Activated CD4-positive, alpha-beta T cell treated with anti-CD3 and anti-CD28 coated beads for 36 hours (primary cell): ENCODE data around the gene HOXA11. TPM values are rescaled to one million over a fixed set of nuclear protein-coding genes. Genes with fewer than 3 reads are reported as not detected.

ENCODE experiments used
- ATAC-seq: fragments of 200-7000 bp; cut with Tn5 transposase; one replicate; pipeline ENCODE4 v1.10.0; 2021; ENCODE audit warnings: mild to moderate bottlenecking, moderate library complexity
- CTCF ChIA-PET: fragments of 350-600 bp; sonication (Branson Sonifier 250); formaldehyde crosslinking; loops from one replicate; lab custom pipeline; 2021; ENCODE audit warnings: antibody characterized with exemption; lab: Charles Lee
- POLR2A ChIA-PET: fragments of 350-600 bp; sonication (Branson Sonifier 250); formaldehyde crosslinking; loops from one replicate; lab custom pipeline; 2021; ENCODE audit warnings: antibody characterized with exemption, inconsistent platforms; lab: Charles Lee
- DNase-seq: peaks from one replicate; pipeline ENCODE4 v3.0.0-alpha.2; 2020
- H3K27ac Mint-ChIP-seq: one replicate; pipeline ENCODE4 v1.8.0; 2021; ENCODE audit warnings: mixed read lengths
- H3K27me3 Mint-ChIP-seq: one replicate; pipeline ENCODE4 v1.8.0; 2021; ENCODE audit warnings: mixed read lengths
- H3K36me3 Mint-ChIP-seq: one replicate; pipeline ENCODE4 v1.8.0; 2021; ENCODE audit warnings: low read depth, mixed read lengths
- H3K4me1 Mint-ChIP-seq: one replicate; pipeline ENCODE4 v1.8.0; 2021; ENCODE audit warnings: mixed read lengths
- H3K4me3 Mint-ChIP-seq: one replicate; pipeline ENCODE4 v1.8.0; 2021; ENCODE audit warnings: mild to moderate bottlenecking, moderate library complexity, mixed read lengths
- H3K9me3 Mint-ChIP-seq: one replicate; pipeline ENCODE4 v1.8.0; 2021; ENCODE audit warnings: low read depth, mixed read lengths
- intact Hi-C, 2 experiments: fragments of 100-400 bp; cut with DNase I in 1 of 2; cut with micrococcal nuclease in 1 of 2; formaldehyde crosslinking; loops; one replicate each; pipeline versions ENCODE4 v1.14.2 to v1.15.1; 2022 to 2024; cut with DNase I, micrococcal nuclease
- total RNA-seq, 2 experiments: library from RNA; stranded (reverse); gene quantifications; one replicate each; pipeline ENCODE4 v1.2.3, GENCODE V29; 2021

The HOXA11 gene
- total RNA-seq, 2 experiments from 2014 or later: not detected

DNA sequence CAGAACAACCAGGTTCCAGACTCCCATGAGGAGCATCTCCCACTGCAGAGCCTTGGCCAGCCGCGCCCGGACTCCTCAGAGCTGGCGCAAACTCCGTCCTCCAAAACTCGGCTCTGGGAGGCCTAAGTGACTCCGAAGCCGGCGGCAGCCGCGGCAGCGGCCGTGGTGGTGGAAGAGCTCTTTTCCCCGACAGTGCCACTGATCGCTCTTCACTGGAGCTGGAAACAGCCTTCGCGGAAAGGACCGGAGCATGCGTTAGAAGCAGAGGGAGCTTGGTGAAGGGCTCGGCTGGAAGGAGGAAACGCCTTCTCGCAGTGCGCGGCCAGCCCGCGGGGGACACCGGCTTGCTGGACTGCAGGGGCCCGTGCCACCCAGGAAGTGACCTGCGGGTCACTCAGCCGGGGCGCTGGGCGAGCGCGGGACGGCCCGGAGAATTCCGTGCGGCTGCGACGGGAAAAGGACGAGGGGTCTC is 19.9 kb upstream of the HOXA11 start:
- DNase-seq (no peak), ATAC-seq (no peak)
- Mint-ChIP-seq H3K4me3 (no peak overlapping the region), H3K4me1 (peaks cover 28% of the 10 kb centered on the region), H3K27me3 (peaks cover 79% of the 10 kb centered on the region), H3K36me3 (no peaks in the 10 kb centered on the region), H3K27ac (no peak overlapping the region), H3K9me3 (no peaks in the 10 kb centered on the region)
- POLR2A ChIA-PET: no interaction called here
- intact Hi-C loops: loop anchor here (2.0 to 5.0 kb wide), 2 partner anchors 38 to 40 kb away; partner anchors contain the start of gene HOXA9 (in 1 of the 2)
- CTCF ChIA-PET: interaction anchor here (0.8 to 1.5 kb wide), 5 partner anchors 9 to 45 kb away, joined by 3 to 6 read pairs (median 3); partner anchors contain the start of gene HOXA11

DNA sequence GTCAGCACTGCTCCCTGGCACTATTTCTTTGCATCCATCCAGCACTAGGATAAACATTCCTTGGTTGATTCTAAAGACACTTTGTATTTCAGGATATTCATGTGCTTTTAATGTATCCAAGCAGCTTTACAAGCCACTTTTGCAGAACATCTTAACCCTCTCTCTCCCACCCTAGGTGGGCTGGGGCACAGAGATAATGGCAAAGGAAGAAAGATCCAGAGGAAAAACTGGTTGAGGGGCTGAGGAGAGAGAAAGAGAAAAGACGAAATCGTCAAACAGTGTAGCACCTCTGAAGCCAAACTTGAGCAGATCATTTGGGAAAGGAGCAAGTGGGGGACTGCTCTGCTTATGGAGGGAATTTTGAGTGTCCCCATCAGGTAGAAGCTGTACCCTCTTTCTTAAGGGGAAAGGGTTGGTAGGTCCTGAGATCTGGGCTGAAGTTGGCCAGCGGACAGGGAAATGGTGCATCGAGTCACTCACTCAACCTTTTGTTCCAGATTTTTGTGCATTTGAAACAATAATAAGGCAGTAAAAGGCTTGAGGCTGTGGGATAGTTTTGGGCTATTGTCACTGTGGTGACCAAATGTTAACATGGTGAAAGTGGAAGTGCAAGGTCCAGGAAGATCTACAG is 19.0 kb upstream of the HOXA11 start:
- no peaks in the 10 kb centered on the region for H3K36me3 Mint-ChIP-seq
- no peak overlapping the region for H3K4me3 Mint-ChIP-seq
- no peak overlapping the region for H3K27ac Mint-ChIP-seq
- H3K9me3 Mint-ChIP-seq: no peaks in the 10 kb centered on the region
- ChIA-PET POLR2A (no interaction called here), CTCF (interaction anchor here (1.0 to 1.5 kb wide), 4 partner anchors 8 to 44 kb away, joined by 3 to 6 read pairs (median 4); partner anchors contain the start of gene HOXA11)
- intact Hi-C loops: loop anchor here (2.0 to 5.0 kb wide), 2 partner anchors 37 to 41 kb away; partner anchors contain the start of gene HOXA9 (in 1 of the 2)
- no peak for ATAC-seq
- peaks cover 29% of the 10 kb centered on the region for H3K4me1 Mint-ChIP-seq
- no peak for DNase-seq
- peaks cover 77% of the 10 kb centered on the region for H3K27me3 Mint-ChIP-seq

DNA sequence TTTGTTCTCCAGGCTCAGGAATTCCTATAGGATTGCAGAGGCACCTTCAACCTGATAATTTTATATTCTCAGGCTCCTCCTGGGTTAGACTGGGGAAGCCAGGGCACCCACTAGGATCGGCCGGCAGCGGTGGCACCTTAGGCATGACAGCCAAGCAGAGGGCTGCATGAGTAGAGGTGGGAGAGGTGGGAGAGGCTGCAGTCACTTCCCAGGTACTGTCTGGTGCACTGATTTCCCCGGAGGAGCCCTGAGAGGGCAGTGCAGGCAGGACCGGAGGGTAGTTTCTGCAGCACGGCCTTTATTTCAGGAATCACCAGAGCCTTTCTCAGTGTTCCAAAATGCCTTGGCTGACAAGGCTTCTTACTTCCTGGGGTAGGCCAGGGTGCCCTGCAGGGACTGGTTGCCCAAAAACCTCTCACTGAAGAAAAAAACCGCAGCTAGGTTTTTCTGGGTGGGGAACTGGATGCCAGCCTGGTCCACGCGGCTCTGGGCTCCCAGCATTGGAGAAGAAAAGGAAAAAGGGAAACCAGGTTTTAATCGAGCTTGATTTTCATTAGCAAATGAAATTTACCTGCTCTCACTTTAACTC is 18.4 kb upstream of the HOXA11 start:
- ChIA-PET POLR2A (no interaction called here), CTCF (interaction anchor here (0.7 to 1.4 kb wide), 2 partner anchors 8 to 12 kb away, joined by 3 read pairs; no protein-coding TSS in a partner anchor)
- H3K27ac Mint-ChIP-seq: no peak overlapping the region
- H3K27me3 Mint-ChIP-seq: peaks cover 76% of the 10 kb centered on the region
- peaks cover 31% of the 10 kb centered on the region for H3K4me1 Mint-ChIP-seq
- intact Hi-C loops: loop anchor here in 1 of 2 experiments (5.0 kb wide), 1 partner anchor 36 kb away; the partner anchor contains the start of gene HOXA9
- ATAC-seq: no peak
- no peak for DNase-seq
- H3K9me3 Mint-ChIP-seq: no peaks in the 10 kb centered on the region
- no peaks in the 10 kb centered on the region for H3K36me3 Mint-ChIP-seq
- no peak overlapping the region for H3K4me3 Mint-ChIP-seq

DNA sequence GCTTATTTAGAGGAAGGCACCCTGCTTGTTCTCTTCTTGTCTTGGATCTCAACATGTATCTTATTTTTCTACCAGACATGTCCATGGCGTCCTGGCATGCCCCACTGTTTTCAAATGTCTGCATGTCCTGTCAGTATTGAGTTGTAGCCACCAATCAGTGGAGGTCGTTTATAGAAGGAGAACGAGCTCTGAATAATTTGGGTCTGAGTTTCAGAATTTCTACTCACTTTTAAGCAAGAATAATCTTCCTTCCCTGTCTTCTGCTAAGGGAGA is 17.8 kb upstream of the HOXA11 start:
- Mint-ChIP-seq H3K4me1 (peaks cover 31% of the 10 kb centered on the region), H3K9me3 (no peaks in the 10 kb centered on the region), H3K27ac (no peak overlapping the region), H3K27me3 (peaks cover 79% of the 10 kb centered on the region), H3K36me3 (no peaks in the 10 kb centered on the region), H3K4me3 (no peak overlapping the region)
- ChIA-PET POLR2A (interaction anchor here (0.6 kb wide), 2 partner anchors 669 to 1708 kb away, joined by 5 read pairs; no protein-coding TSS in a partner anchor), CTCF (interaction anchor here (0.7 to 1.4 kb wide), 2 partner anchors 9 to 12 kb away, joined by 3 read pairs; no protein-coding TSS in a partner anchor)
- intact Hi-C loops: loop anchor here in 1 of 2 experiments (5.0 kb wide), 1 partner anchor 35 kb away; the partner anchor contains the start of gene HOXA9
- ATAC-seq (no peak), DNase-seq (no peak)

DNA sequence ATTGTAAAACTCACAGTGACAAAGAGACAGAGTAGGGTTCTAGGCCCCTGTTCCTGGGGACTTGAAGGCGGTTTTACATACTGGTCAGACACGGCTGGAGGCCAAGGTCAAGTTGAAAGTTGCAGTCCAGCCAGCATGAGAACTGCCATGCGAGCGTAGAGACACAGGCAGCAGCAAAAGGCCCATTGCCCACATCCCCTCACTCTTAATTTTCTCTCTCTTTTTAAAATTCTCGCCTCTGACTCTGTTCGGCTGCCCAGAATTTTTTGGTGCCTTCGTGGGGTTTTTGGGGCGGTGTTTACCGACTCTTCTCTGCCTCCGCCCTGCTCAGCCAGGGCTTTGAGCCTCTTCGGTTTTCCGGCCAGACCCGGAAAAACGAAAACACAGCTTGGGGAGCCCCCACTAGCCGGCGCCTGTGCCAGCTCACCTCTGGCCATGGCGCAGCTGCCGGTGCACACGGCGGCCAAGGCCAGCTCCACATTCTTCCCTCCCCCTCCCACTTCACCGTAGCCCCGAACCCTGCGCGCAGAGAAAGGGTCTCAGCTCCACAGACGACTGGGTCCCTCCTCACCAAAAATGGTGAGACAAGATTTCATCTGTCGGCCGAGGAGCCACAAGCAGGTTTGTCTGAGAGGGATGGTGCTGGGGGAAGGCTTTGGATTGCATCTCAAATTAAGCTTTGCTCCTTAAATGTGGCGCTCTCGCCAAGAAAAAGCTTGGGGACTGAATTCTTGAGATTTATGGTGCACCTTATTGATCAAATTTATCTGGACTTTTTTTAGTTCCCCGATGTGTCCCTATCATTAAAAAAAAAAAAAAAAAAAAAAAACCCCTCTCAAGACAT is 17.2 kb upstream of the HOXA11 start:
- no peak overlapping the region for H3K27ac Mint-ChIP-seq
- H3K9me3 Mint-ChIP-seq: no peaks in the 10 kb centered on the region
- intact Hi-C loops: loop anchor here in 1 of 2 experiments (5.0 kb wide), 1 partner anchor 35 kb away; the partner anchor contains the start of gene HOXA9
- ChIA-PET CTCF (interaction anchor here (1.4 kb wide), 1 partner anchor 10 kb away, joined by 3 read pairs; no protein-coding TSS in a partner anchor), POLR2A (interaction anchor here (0.6 kb wide), 2 partner anchors 669 to 1707 kb away, joined by 5 read pairs; no protein-coding TSS in a partner anchor)
- H3K4me1 Mint-ChIP-seq: peaks cover 31% of the 10 kb centered on the region
- DNase-seq: no peak
- H3K27me3 Mint-ChIP-seq: peaks cover 80% of the 10 kb centered on the region
- H3K36me3 Mint-ChIP-seq: no peaks in the 10 kb centered on the region
- no peak for ATAC-seq
- no peak overlapping the region for H3K4me3 Mint-ChIP-seq

DNA sequence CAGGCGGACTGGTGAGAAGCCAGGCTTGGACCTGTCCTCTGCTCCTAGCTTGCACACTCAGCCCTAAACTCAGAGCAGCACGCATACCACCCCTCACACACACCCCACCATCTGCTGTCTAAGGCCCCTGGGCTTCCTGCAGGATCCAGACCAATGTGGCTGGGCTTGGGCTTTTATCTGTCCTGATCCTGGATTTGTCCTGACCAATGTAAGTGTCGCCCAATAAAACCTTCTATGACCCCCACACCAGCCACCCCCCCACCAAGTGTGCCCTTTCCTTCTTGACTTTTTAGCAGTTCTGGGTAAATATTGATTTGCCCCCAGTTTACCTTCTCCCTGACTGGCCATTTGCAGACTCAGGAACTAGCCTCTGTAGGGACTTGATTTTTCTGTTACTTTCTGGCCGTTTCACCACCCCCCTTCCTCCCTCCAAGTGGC is 16.6 kb upstream of the HOXA11 start:
- H3K4me1 Mint-ChIP-seq: peaks cover 31% of the 10 kb centered on the region
- ChIA-PET CTCF (interaction anchor here (0.6 to 1.1 kb wide), 2 partner anchors 8 to 335 kb away, joined by 4 to 7 read pairs; no protein-coding TSS in a partner anchor), POLR2A (no interaction called here)
- ATAC-seq (no peak), DNase-seq (no peak)
- no peaks in the 10 kb centered on the region for H3K9me3 Mint-ChIP-seq
- no peak overlapping the region for H3K4me3 Mint-ChIP-seq
- H3K36me3 Mint-ChIP-seq: no peaks in the 10 kb centered on the region
- H3K27me3 Mint-ChIP-seq: peaks cover 76% of the 10 kb centered on the region
- no peak overlapping the region for H3K27ac Mint-ChIP-seq
- intact Hi-C loops: loop anchor here in 1 of 2 experiments (2.0 to 5.0 kb wide), 2 partner anchors 15 to 34 kb away; partner anchors contain the start of gene HOXA9

DNA sequence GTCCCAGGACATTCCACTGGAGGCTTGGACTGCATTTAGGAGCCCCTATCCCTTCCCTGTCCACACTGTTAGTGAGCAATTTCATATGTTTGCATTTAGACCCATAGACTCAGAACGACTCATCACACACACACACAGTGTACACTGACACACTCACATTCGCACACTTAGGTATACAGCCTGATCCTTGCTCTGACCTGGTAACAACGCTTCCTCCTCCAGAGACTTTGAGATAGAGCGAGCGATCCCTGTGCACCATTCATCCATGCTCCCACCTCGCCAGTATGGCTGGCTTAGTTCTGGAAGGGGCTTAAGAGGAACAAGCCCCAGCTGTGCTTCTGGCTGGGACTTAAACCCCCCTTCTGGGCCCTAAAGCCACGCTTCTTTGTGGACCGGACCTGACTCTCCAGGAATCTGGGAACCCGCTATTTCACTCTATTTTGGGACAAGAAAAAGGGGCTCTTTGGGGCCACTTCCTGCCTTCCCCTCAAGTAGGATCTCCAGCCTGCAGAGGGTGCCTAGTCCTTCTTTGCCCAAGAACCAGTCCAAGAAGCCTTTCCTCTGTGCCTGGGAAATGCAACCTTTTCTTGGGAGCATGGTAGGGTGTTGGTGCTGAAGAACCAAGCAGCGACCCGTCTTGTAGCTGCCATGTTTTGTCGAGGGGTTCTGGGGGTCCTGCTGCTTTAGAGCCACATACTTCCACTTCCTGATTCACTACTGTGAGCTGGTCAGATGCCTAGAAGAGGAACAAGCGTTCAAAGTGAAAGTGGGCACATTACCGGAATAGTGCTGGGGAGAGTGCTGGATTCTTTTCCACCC is 15.9 kb upstream of the HOXA11 start:
- peak overlapping the region; percentile 54 for H3K4me3 Mint-ChIP-seq
- peaks cover 29% of the 10 kb centered on the region for H3K4me1 Mint-ChIP-seq
- ChIA-PET CTCF (interaction anchor here (0.6 to 1.1 kb wide), 2 partner anchors 9 to 335 kb away, joined by 4 to 7 read pairs; no protein-coding TSS in a partner anchor), POLR2A (no interaction called here)
- no peaks in the 10 kb centered on the region for H3K9me3 Mint-ChIP-seq
- no peak overlapping the region for H3K27ac Mint-ChIP-seq
- no peaks in the 10 kb centered on the region for H3K36me3 Mint-ChIP-seq
- DNase-seq (no peak), ATAC-seq (peak; percentile 44)
- H3K27me3 Mint-ChIP-seq: peaks cover 75% of the 10 kb centered on the region
- intact Hi-C loops: loop anchor here in 1 of 2 experiments (2.0 to 5.0 kb wide), 2 partner anchors 14 to 34 kb away; partner anchors contain the start of gene HOXA9

DNA sequence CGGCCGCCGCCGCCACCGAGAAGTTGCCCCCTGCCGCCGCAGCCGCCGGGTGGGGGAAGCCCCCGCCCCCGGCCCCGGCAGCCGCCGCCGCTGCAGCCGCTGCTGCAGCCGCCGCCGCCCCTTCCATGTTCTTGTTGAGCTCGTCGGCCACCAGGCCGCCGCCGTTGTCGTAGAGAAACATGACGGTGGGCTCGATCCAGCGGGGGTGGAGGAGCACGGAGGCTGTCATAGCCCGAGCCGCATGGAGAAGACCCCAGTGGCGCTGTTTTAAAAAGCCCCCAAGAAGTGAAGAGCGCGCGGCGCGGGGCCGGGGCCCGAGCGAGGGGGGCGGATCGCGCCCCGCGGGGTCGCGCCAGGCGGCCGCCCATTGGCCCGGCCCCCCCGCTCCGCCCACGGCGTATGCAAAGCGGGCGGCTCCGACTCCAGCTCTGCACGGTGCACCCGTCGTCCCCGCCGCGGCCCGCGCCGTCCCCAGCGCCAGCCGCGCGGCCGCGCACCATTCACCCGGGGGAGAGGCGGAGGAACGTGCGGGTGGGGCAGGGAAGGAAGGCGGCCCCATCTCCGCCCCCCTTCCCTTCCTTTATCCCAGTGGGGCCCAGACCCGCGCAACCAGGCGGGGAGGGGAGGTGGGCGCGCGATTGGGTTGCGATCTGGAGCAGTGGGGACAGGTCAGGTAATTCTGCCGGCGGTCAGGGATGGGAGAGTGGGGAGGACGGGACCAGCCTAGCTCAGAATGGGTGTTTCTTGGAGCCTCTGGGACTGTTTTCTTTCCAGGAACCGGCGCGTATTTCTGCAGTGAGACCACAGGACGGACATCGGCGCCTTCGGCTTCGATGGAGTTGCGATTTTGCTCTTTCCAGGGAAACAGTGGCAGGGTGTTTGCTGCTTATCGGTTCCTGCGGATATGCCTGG is 15.1 kb upstream of the HOXA11 start, which contains the start of gene HOXA13:
Gene HOXA13, minus strand, starts transcription at position 243 of the 912 bp plus-strand sequence. Its CDS starts 14 bp downstream, at position 229.
- intact Hi-C loops: loop anchor here (2.0 to 10.0 kb wide), 11 partner anchors 13 to 897 kb away; partner anchors contain the start of genes HIBADH (in 2 of the 2), EVX1 (in 1 of the 2) and HOXA9 (in 1 of the 2)
- peaks cover 22% of the 10 kb centered on the region for H3K4me1 Mint-ChIP-seq
- ChIA-PET POLR2A (no interaction called here), CTCF (interaction anchor here (0.7 to 1.1 kb wide), 4 partner anchors 10 to 406 kb away, joined by 3 to 5 read pairs (median 3); no protein-coding TSS in a partner anchor)
- ATAC-seq: peak; percentile 54
- no peak within 1 kb of the TSS for H3K27ac Mint-ChIP-seq
- peaks cover 72% of the 10 kb centered on the region for H3K27me3 Mint-ChIP-seq
- peak; percentile 44 for DNase-seq
- no peaks in the 10 kb centered on the region for H3K9me3 Mint-ChIP-seq
- H3K4me3 Mint-ChIP-seq: peak within 1 kb of the TSS; percentile 65
- H3K36me3 Mint-ChIP-seq: no peaks in the 10 kb centered on the region
